Heart right ventricle (tissue), 16 donors: ENCODE data around the gene KRTAP12-4. TPM values are rescaled to one million over a fixed set of nuclear protein-coding genes. Genes with fewer than 3 reads are reported as not detected.

ENCODE experiments used
- ATAC-seq, 8 donors: fragments of 200-7000 bp; cut with Tn5 transposase; one replicate each; pipeline ENCODE4 v1.9.1; 2020; ENCODE audit warnings: mild to moderate bottlenecking in 8 of 8, moderate library complexity in 8 of 8, moderate number of reproducible peaks in 1 of 8
- DNase-seq, 2 donors: peaks; one replicate each; pipeline ENCODE4 v3.0.0-alpha.2; 2020
- H3K27ac ChIP-seq, 10 donors: fragments of 200-600 bp; sonication (generic) in 2 of 10; one replicate each; pipeline versions ENCODE4 v1.5.0 to v1.8.0; 2020 to 2022; ENCODE audit warnings: mild to moderate bottlenecking in 3 of 10
- H3K27me3 ChIP-seq, 7 donors: fragments of 200-600 bp; one replicate each; pipeline ENCODE4 v1.8.0; 2021 to 2022; ENCODE audit warnings: mild to moderate bottlenecking in 2 of 7
- H3K36me3 ChIP-seq, 9 donors: fragments of 200-600 bp; sonication (generic) in 1 of 9; one replicate each; pipeline versions ENCODE4 v1.5.0 to v1.8.0; 2020 to 2022; ENCODE audit warnings: mild to moderate bottlenecking in 2 of 9
- H3K4me1 ChIP-seq, 9 donors: fragments of 200-600 bp; sonication (generic) in 1 of 9; one replicate each; pipeline versions ENCODE4 v1.5.0 to v1.8.0; 2020 to 2022; ENCODE audit warnings: mild to moderate bottlenecking in 4 of 9
- H3K4me3 ChIP-seq, 10 donors: fragments of 200-600 bp; sonication (generic) in 2 of 10; one replicate each; pipeline versions ENCODE4 v1.5.0 to v1.8.0; 2020 to 2022; ENCODE audit warnings: mild to moderate bottlenecking in 7 of 10, moderate library complexity in 2 of 10
- H3K9me3 ChIP-seq, 11 donors: fragments of 200-600 bp in 10 of 11; sonication (generic) in 2 of 11; one replicate each; pipeline versions ENCODE4 v1.5.0 to v1.8.0; 2013 to 2022; ENCODE audit warnings: mild to moderate bottlenecking in 2 of 11, control low read depth in 1 of 11, moderate library complexity in 1 of 11
- WGBS, 2 donors: extraction: QIAGEN DNeasy Blood & Tissue Kit; methylation state at CpG; one replicate each; pipeline ENCODE4 v1.1.7; 2013; ENCODE audit warnings: inconsistent platforms in 1 of 2; 5-methylcytosine and 5-hydroxymethylcytosine counted together
- intact Hi-C, 10 donors: fragments of 100-400 bp; cut with DNase I; formaldehyde crosslinking; loops; one replicate each; pipeline versions ENCODE4 v1.11.1 to v1.14.2; 2022
- polyA plus RNA-seq, 2 donors: library from polyadenylated mRNA; stranded (reverse); fragments of 200-250 nt; gene quantifications; one replicate each; pipeline ENCODE4 v1.2.3, GENCODE V29; 2013
- total RNA-seq, 10 donors: library from RNA; stranded (reverse); fragmentation: NEBNext Ultra II Directional in 3 of 10; extraction: Animal tissue kit (Norgen Biotek cat#: 25700) in 3 of 10; gene quantifications; one replicate each; pipeline versions ENCODE4 v1.2.1 to v1.2.4, GENCODE V29; 2021 to 2023
- TF ChIP-seq, protein P1 (sequence below), 9 donors: fragments of 200-600 bp; sonication (generic) in 2 of 9; IDR thresholded peaks; one replicate each; pipeline versions ENCODE4 v1.5.0 to v1.8.0; 2021 to 2022; ENCODE audit warnings: antibody characterized with exemption in 9 of 9, mild to moderate bottlenecking in 5 of 9, moderate library complexity in 1 of 9
- donor health status: Arrhythmogenic right ventricular cardiomyopathy.
- donor health status: ischemic (EF 13 %, LVEDD 7.1; RV severe dilation, severe dysfunction).
- donor health status: healthy with polysubstance abuse.
- donor health status: DM: no; HTN: yes; CAD: no.
- donor health status: DM: no; HTN: no; CAD: no.
- donor health status: ischemic (EF 25% LVEDD 6.9; RV normal size, moderate dysfunction).
- donor health status: ischemic (EF 25% LVEDD 5.7; RV mildly dilated, moderate dysfunction).
- donor health status: healthy.
- donor health status: DM: yes; HTN: yes; CAD: no.
- donor health status: Ischemic cardiomyopathy.
- donor health status: ischemic (EF 35%, LVEDD 5.7; RV mildly dilated, moderate dysfunction).
- donor health status: nonischemic (EF 11% LVEDD 7.7; RV severe dilation, severe dysfunction).
- donor health status: DM: yes; HTN: yes; CAD: no.
- donor health status: PGD.
- donor health status: ischemic (EF 29% LVEDD 5.4; RV normal size, mild dysfunction).
- donor health status: nonischemic (EF 23%, LVEDD 6.1; RV moderate dilation, normal function).

KRTAP12-4 gene
- total and polyA plus RNA-seq, 12 donors: not detected

DNA sequence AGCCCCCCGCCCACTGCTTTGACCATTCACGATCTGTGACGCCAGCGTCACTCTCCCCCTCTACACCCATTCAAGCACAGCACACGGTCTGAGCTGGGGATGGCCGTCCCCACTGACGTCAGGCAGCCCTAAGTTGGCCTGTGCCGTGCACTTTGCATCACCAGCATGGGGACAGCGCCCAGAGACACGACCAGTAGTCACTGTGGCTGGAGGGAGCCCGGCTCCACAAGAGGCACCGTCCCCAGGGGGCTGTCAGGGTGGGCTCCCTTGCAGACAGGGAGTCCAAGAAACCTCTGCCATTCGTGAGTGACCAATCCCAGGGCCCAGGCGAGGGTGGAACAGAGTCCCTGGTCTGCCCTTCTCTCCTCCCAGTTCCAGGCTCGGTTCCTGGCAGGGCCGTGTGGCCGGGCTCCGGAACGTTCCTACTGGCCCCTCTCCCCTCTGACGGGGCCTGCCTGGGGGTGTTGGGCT lies 40.3 kb downstream of the KRTAP12-4 start:
- Histone ChIP-seq H3K27me3 (peaks cover 0 to 35% (median 5%) of the 10 kb centered on the region in 7 donors), H3K4me3 (no peak overlapping the region), H3K4me1 (peaks cover 0 to 6% (median 0%) of the 10 kb centered on the region in 9 donors), H3K9me3 (peaks cover 0 to 30% (median 11%) of the 10 kb centered on the region in 11 donors), H3K27ac (no peak overlapping the region), H3K36me3 (no peaks in the 10 kb centered on the region)
- no peak for DNase-seq
- ATAC-seq: no peak
- TF ChIP-seq, protein P1, sequence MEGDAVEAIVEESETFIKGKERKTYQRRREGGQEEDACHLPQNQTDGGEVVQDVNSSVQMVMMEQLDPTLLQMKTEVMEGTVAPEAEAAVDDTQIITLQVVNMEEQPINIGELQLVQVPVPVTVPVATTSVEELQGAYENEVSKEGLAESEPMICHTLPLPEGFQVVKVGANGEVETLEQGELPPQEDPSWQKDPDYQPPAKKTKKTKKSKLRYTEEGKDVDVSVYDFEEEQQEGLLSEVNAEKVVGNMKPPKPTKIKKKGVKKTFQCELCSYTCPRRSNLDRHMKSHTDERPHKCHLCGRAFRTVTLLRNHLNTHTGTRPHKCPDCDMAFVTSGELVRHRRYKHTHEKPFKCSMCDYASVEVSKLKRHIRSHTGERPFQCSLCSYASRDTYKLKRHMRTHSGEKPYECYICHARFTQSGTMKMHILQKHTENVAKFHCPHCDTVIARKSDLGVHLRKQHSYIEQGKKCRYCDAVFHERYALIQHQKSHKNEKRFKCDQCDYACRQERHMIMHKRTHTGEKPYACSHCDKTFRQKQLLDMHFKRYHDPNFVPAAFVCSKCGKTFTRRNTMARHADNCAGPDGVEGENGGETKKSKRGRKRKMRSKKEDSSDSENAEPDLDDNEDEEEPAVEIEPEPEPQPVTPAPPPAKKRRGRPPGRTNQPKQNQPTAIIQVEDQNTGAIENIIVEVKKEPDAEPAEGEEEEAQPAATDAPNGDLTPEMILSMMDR (IDR thresholded peaks at IDR 0.05): no peak
- 80 to 81% methylated on average over 20 of the region's 20 CpGs for WGBS, 2 donors
- intact Hi-C loops: loop anchor here in 1 of 10 donors (10.0 kb wide), 1 partner anchor 131 kb away; no protein-coding TSS in a partner anchor

DNA sequence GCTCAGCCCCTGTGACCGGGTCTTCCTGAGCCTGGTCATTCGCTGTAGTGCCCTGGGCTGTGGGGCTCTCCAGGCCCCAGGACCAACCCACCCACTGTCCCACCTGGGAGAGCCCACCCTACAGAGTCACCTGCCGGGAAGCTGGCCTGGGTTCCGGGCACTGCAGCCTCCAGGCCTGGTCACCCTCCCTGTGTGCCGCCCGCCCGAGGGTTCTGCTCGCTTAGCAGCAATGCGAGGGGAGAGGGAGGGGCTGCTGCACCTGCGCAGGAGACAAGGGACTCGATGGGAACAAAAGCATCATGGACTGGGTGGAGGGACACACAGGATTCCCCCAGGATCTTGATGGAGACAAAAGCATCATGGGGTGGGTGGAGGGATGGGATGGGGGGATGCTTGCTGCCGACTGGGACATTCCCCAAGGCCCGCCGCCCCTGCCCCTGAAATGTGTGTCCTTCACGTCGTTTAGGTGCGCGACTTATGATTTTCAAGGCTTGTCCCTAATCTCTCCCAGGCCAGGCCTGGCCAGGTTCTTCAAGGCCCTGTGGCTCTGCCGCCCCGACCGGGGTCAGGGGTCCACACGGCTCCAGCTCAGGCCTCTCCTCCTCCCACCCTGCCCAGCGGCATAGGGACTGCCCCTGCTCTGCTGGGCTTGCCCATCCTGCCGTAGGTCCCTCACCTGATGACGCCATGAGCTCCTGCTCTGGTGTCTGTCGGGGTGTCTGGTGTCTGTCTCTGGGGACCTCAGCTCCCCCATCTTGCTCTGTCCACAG lies 40.9 kb downstream of the KRTAP12-4 start:
- Histone ChIP-seq H3K4me1 (peaks cover 0 to 2% (median 0%) of the 10 kb centered on the region in 9 donors), H3K4me3 (no peak overlapping the region), H3K27ac (no peak overlapping the region), H3K9me3 (peaks cover 0 to 35% (median 14%) of the 10 kb centered on the region in 11 donors), H3K27me3 (peaks cover 0 to 35% (median 5%) of the 10 kb centered on the region in 7 donors), H3K36me3 (no peaks in the 10 kb centered on the region)
- TF ChIP-seq, protein P1 (IDR thresholded peaks at IDR 0.05): no peak
- intact Hi-C loops: loop anchor here in 1 of 10 donors (10.0 kb wide), 1 partner anchor 131 kb away; no protein-coding TSS in a partner anchor
- ATAC-seq (no peak), DNase-seq (no peak)
- 87 to 89% methylated on average over 26 of the region's 26 CpGs for WGBS, 2 donors

DNA sequence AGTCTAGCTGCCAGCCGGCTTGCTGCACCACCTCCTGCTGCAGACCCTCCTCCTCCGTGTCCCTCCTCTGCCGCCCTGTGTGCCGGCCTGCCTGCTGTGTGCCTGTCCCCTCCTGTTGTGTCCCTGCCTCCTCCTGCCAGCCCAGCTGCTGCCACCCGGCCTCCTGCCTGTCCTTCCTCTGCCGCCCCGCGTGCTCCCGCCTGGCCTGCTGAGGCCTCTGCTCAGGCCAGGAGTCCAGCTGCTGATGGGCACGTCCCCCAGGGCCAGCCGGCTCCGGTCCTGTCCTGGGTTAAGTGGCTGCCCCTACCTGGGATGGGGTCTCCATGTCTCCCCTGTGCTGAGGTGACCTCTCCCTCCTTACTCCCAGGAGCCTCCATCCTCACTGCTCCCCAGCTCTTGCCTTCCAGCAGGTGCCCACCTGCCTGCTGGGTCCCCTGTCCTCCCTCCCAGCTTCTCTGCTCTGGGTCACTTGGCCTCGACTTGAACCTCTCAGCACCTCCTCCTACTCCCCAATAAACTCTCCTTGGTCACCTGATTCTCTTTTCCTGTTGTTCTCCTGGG lies 41.7 kb downstream of the KRTAP12-4 start:
- Histone ChIP-seq H3K27me3 (peaks cover 0 to 35% (median 5%) of the 10 kb centered on the region in 7 donors), H3K27ac (no peak overlapping the region), H3K9me3 (peaks cover 0 to 42% (median 14%) of the 10 kb centered on the region in 11 donors), H3K4me3 (no peak overlapping the region), H3K4me1 (no peaks in the 10 kb centered on the region), H3K36me3 (no peaks in the 10 kb centered on the region)
- WGBS, 2 donors: 86 to 88% methylated on average over 12 to 13 of the region's 13 CpGs
- ATAC-seq (no peak), DNase-seq (peak in 1 of 2 donors; percentile 8)
- TF ChIP-seq, protein P1 (IDR thresholded peaks at IDR 0.05): no peak
- intact Hi-C loops: loop anchor here in 1 of 10 donors (10.0 kb wide), 1 partner anchor 132 kb away; no protein-coding TSS in a partner anchor

DNA sequence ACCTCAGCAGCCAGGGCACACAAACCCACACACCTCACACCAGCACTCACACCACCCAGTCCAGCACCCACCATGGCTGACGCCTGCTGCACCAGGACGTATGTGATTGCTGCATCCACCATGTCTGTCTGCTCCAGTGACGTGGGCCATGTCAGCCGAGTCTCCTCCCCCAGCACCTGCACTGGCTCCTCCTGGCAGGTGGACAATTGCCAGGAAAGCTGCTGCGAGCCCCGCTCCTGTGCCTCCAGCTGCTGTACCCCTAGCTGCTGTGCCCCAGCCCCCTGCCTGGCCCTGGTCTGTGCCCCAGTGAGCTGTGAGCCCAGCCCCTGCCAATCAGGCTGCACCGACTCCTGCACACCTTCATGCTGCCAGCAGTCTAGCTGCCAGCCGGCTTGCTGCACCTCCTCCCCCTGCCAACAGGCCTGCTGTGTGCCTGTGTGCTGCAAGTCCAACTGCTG lies 42.4 kb downstream of the KRTAP12-4 start, which contains the start of gene KRTAP10-8:
KRTAP10-8 (plus strand) TSS at position 51 of the 458 bp plus-strand sequence; CDS start at position 73, 22 bp downstream.
- intact Hi-C loops: loop anchor here in 1 of 10 donors (10.0 kb wide), 1 partner anchor 133 kb away; no protein-coding TSS in a partner anchor

More for the DNA sequence above, 42.4 kb downstream of the KRTAP12-4 start, which contains the start of gene KRTAP10-8:
- Histone ChIP-seq H3K4me1 (no peaks in the 10 kb centered on the region), H3K9me3 (peaks cover 0 to 42% (median 14%) of the 10 kb centered on the region in 11 donors), H3K4me3 (no peak within 1 kb of the TSS), H3K27ac (no peak within 1 kb of the TSS), H3K36me3 (no peaks in the 10 kb centered on the region), H3K27me3 (peaks cover 0 to 35% (median 5%) of the 10 kb centered on the region in 7 donors)
- TF ChIP-seq, protein P1 (IDR thresholded peaks at IDR 0.05): no peak
- WGBS, 2 donors: 89 to 90% methylated on average over 8 of the region's 8 CpGs
- ATAC-seq (peak in 1 of 8 donors; percentile 34), DNase-seq (no peak)
